A673 (cell line): Measurements from ENCODE around the gene SGMS1. TPM values are rescaled to one million over a fixed set of nuclear protein-coding genes. Genes with fewer than 3 reads are reported as not detected.

Experiments used
- BruUV-seq: library from RNA; stranded (reverse); fragments of 400-500 nt; replicated peaks from 2 replicates; lab custom pipeline; 2021; lab: Mats Ljungman, UMichigan
- CTCF ChIA-PET: fragments of 300-600 bp; sonication (Branson Sonifier 250); formaldehyde crosslinking; loops from one replicate; lab custom pipeline; 2022; ENCODE audit warnings: antibody characterized with exemption; lab: Charles Lee
- POLR2A ChIA-PET: fragments of 300-600 bp; sonication (Branson Sonifier 250); formaldehyde crosslinking; loops from one replicate; lab custom pipeline; 2022; ENCODE audit warnings: antibody characterized with exemption; ENCODE audit not compliant: low non-redundant PET; lab: Charles Lee
- DNase-seq: peaks from one replicate; pipeline ENCODE4 v3.0.0-alpha.2; 2015; ENCODE audit warnings: low spot score
- H3K27ac ChIP-seq: fragments of 200-600 bp; sonication (generic); 2 replicates; pipeline ENCODE4 v1.5.1; 2016; ENCODE audit warnings: mixed run types, low read depth, mild to moderate bottlenecking, mixed read lengths, antibody characterized with exemption, low read length; ENCODE audit not compliant: poor library complexity, severe bottlenecking
- H3K27me3 ChIP-seq: fragments of 200-600 bp; sonication (generic); replicated peaks from 2 replicates; pipeline ENCODE4 v1.6.1; 2017; ENCODE audit warnings: mixed run types, low read depth, mild to moderate bottlenecking, mixed read lengths, antibody characterized with exemption, low read length; ENCODE audit not compliant: insufficient read depth, poor library complexity
- H3K36me3 ChIP-seq: fragments of 200-600 bp; sonication (generic); 2 replicates; pipeline ENCODE4 v1.6.1; 2016; ENCODE audit warnings: mixed run types, mild to moderate bottlenecking, mixed read lengths, antibody characterized with exemption, low read length; ENCODE audit not compliant: insufficient read depth, poor library complexity, severe bottlenecking
- H3K4me1 ChIP-seq: fragments of 200-600 bp; sonication (generic); 2 replicates; pipeline ENCODE4 v1.6.1; 2017; ENCODE audit warnings: mixed run types, mild to moderate bottlenecking, mixed read lengths, antibody characterized with exemption, low read length; ENCODE audit not compliant: insufficient read depth, poor library complexity, severe bottlenecking
- H3K4me3 ChIP-seq: fragments of 200-600 bp; sonication (generic); 2 replicates; pipeline ENCODE4 v1.5.1; 2016; ENCODE audit warnings: low read depth, mixed run types, mild to moderate bottlenecking, mixed read lengths, low read length; ENCODE audit not compliant: poor library complexity, severe bottlenecking
- H3K9me3 ChIP-seq: fragments of 200-600 bp; sonication (generic); 2 replicates; pipeline ENCODE4 v1.6.1; 2016; ENCODE audit warnings: mixed run types, low read depth, mild to moderate bottlenecking, mixed read lengths, antibody characterized with exemption, low read length; ENCODE audit not compliant: poor library complexity, severe bottlenecking
- EZH2 ChIP-seq: fragments of 200-600 bp; sonication (generic); IDR thresholded peaks from 2 replicates; pipeline ENCODE4 v1.6.1; 2017; ENCODE audit warnings: borderline replicate concordance, low read depth, mild to moderate bottlenecking, mixed read lengths, antibody characterized with exemption, low read length; ENCODE audit not compliant: poor library complexity, severe bottlenecking
- intact Hi-C: fragments of 100-400 bp; cut with micrococcal nuclease; formaldehyde crosslinking; loops from one replicate; pipeline ENCODE4 v1.10.0; 2022; ENCODE audit not compliant: unreplicated experiment
- total RNA-seq: library from RNA; stranded (reverse); gene quantifications from 2 replicates; pipeline ENCODE4 v1.2.3, GENCODE V29; 2021
- TF ChIP-seq, protein P1 (sequence below): fragments of 300-800, 200-600 bp; sonication (generic); conservative IDR thresholded peaks from 2 replicates; pipeline ENCODE4 v1.5.1; 2017; ENCODE audit warnings: low read depth, mild to moderate bottlenecking, antibody characterized with exemption, low read length, moderate library complexity, mixed read lengths

Gene SGMS1
- total RNA-seq, 1 experiment from 2014 or later: 13.0 TPM

DNA sequence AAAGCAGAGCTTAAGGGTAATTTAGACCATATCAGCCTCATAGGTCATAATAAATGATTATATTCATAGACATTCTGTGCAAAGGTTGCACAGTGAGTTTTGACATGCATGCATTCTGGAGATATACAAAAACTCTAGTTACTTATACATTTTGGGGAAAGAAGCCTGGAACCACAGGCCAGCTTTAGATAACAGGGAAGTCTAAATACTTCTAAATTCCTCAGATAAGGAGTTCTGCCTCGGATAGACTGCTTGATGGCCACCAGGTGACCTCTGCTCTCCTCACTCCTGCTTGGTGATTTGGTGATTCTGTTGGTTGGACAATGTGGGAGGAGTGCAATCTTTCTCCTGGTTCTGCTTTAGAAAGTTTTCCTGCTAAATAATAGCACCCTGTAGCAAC lies 77.9 kb downstream of the SGMS1 start:
- ChIA-PET POLR2A (no interaction called here), CTCF (no interaction called here)
- Histone ChIP-seq H3K4me1 (peaks cover 12% of the 10 kb centered on the region), H3K4me3 (no peak overlapping the region), H3K9me3 (no peaks in the 10 kb centered on the region), H3K27ac (no peak overlapping the region), H3K36me3 (no peaks in the 10 kb centered on the region), H3K27me3 (no peaks in the 10 kb centered on the region)
- intact Hi-C loops: no loop called here
- TF ChIP-seq, protein P1, sequence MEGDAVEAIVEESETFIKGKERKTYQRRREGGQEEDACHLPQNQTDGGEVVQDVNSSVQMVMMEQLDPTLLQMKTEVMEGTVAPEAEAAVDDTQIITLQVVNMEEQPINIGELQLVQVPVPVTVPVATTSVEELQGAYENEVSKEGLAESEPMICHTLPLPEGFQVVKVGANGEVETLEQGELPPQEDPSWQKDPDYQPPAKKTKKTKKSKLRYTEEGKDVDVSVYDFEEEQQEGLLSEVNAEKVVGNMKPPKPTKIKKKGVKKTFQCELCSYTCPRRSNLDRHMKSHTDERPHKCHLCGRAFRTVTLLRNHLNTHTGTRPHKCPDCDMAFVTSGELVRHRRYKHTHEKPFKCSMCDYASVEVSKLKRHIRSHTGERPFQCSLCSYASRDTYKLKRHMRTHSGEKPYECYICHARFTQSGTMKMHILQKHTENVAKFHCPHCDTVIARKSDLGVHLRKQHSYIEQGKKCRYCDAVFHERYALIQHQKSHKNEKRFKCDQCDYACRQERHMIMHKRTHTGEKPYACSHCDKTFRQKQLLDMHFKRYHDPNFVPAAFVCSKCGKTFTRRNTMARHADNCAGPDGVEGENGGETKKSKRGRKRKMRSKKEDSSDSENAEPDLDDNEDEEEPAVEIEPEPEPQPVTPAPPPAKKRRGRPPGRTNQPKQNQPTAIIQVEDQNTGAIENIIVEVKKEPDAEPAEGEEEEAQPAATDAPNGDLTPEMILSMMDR: no peak
- no peak for TF ChIP-seq EZH2
- no peak for DNase-seq
- BruUV-seq: no TSS peak

DNA sequence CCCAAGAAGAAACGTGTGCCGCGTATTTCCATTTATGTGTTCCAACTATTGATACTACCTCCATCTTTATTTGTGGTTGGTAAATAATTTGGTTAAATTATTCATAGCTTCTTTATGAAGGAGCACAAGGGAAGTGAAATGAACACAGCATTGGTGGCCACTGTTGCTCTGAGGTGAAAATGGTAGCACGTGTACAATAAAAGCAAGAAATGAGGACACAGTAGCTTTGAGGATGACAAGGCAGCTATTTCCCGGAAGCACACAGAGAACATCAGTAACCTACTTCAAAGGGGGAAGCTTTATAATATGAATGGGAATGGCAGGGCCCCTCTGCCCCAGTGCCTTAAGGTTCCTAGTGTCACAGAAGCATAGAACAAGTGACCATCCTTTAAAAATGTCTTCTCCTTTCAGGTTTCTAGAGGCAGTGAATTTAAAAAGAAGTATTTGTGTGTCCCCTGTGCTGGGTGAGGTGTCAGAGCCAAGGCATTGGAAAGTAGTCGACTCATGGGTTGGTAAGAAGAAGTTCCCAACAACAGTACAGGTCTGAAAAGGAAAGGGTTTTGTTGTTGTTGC lies 78.8 kb downstream of the SGMS1 start:
- TF ChIP-seq, protein P1: no peak
- no peak for TF ChIP-seq EZH2
- DNase-seq: no peak
- ChIA-PET POLR2A (no interaction called here), CTCF (no interaction called here)
- Histone ChIP-seq H3K4me3 (no peak overlapping the region), H3K27me3 (no peaks in the 10 kb centered on the region), H3K9me3 (no peaks in the 10 kb centered on the region), H3K4me1 (peaks cover 5% of the 10 kb centered on the region), H3K36me3 (no peaks in the 10 kb centered on the region), H3K27ac (no peak overlapping the region)
- no TSS peak for BruUV-seq
- intact Hi-C loops: no loop called here

DNA sequence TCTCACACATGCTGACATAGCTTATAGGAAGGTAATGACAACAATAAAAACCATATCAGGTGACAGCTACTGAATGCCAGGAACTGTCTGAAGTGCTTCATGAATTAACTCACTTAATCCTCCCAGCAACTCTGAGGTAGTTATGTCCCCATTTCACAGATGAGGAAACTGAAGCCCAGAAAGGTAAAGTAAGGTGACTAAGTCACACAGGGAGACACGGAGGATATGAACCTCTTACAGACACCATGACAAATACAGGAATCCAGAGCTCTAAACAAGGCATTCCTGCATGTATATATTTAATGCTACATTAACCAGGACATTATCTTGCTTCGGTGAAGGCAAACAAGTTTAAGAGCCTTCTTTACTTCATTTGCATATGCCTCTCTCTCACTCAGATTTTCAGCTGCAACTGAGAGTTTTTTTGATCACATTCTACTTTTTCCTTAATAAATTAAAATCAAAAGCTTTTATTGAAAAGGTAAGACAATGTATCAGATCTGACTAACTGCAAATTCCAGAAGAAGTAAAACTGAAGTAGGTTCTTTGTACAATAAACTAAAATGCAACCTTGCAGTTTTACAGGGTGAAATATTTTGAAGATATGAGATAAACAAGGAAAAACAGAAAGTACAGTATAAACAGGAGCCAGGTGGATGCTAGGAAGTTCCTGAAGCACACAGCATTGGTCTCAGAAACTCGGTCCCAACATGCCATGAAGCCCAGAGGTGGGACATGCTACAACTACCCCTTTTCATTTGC lies 79.5 kb downstream of the SGMS1 start:
- intact Hi-C loops: no loop called here
- POLR2A ChIA-PET: interaction anchor here (0.6 kb wide), 1 partner anchor 223 kb away, joined by 4 read pairs; no protein-coding TSS in a partner anchor
- H3K9me3 ChIP-seq: no peaks in the 10 kb centered on the region
- no peak overlapping the region for H3K27ac ChIP-seq
- H3K36me3 ChIP-seq: no peaks in the 10 kb centered on the region
- no peaks in the 10 kb centered on the region for H3K4me1 ChIP-seq
- no peaks in the 10 kb centered on the region for H3K27me3 ChIP-seq
- TF ChIP-seq, protein P1: no peak
- TF ChIP-seq EZH2: no peak
- DNase-seq: no peak
- no peak overlapping the region for H3K4me3 ChIP-seq
- no TSS peak for BruUV-seq
- CTCF ChIA-PET: no interaction called here
